ENCODE data around the gene FAHD1.
"Not testable (repeated sequence)": the region's sequence is repeated elsewhere in the genome, so short reads cannot be mapped to it uniquely, and the experiment has no call there.

Gene FAHD1

GRCh38 chr16:1788708-1789100 lies 38.3 kb upstream of the FAHD1 start:
- in situ Hi-C loops (cut with MboI; ENCODE audit: low sequenced_read_pairs): no loop called here

- in situ Hi-C loops (cut with MboI; ENCODE audit: low sequenced_read_pairs): no loop called here
These were observed 37.4 kb upstream of the FAHD1 start for GRCh38 chr16:1789643-1790045.

- in situ Hi-C loops (cut with MboI; ENCODE audit: low sequenced_read_pairs): no loop called here
These were observed 36.8 kb upstream of the FAHD1 start for GRCh38 chr16:1790261-1790610.

- in situ Hi-C loops (cut with MboI; ENCODE audit: low sequenced_read_pairs): no loop called here
These were observed 36.3 kb upstream of the FAHD1 start for GRCh38 chr16:1790611-1791255.

GRCh38 chr16:1791256-1791942 lies 35.6 kb upstream of the FAHD1 start:
- in situ Hi-C loops (cut with MboI; ENCODE audit: low sequenced_read_pairs): no loop called here

GRCh38 chr16:1791943-1792812 lies 34.8 kb upstream of the FAHD1 start:
- in situ Hi-C loops (cut with MboI; ENCODE audit: low sequenced_read_pairs): no loop called here

- in situ Hi-C loops (cut with MboI; ENCODE audit: low sequenced_read_pairs): no loop called here
These were observed 34.0 kb upstream of the FAHD1 start for GRCh38 chr16:1792836-1793577.

- in situ Hi-C loops (cut with MboI; ENCODE audit: low sequenced_read_pairs): no loop called here
These were observed 33.3 kb upstream of the FAHD1 start, which contains the start of gene IGFALS for GRCh38 chr16:1793578-1794220. Gene IGFALS (minus strand): TSS chr16:1793705. CDS start chr16:1793652, 53 bp downstream.

- in situ Hi-C loops (cut with MboI; ENCODE audit: low sequenced_read_pairs): no loop called here
These were observed 32.7 kb upstream of the FAHD1 start for GRCh38 chr16:1794221-1794871.

- in situ Hi-C loops (cut with MboI; ENCODE audit: low sequenced_read_pairs): no loop called here
These were observed 31.9 kb upstream of the FAHD1 start for GRCh38 chr16:1794908-1795666.

GRCh38 chr16:1799263-1799662 lies 27.7 kb upstream of the FAHD1 start:
- in situ Hi-C loops (cut with MboI; ENCODE audit: low sequenced_read_pairs): not testable (repeated sequence)

GRCh38 chr16:1800701-1801100 lies 26.3 kb upstream of the FAHD1 start:
- in situ Hi-C loops (cut with MboI; ENCODE audit: low sequenced_read_pairs): no loop called here

- in situ Hi-C loops (cut with MboI; ENCODE audit: low sequenced_read_pairs): no loop called here
These were observed 19.4 kb upstream of the FAHD1 start for GRCh38 chr16:1807626-1808025.

GRCh38 chr16:1808691-1809090 lies 18.3 kb upstream of the FAHD1 start:
- in situ Hi-C loops (cut with MboI; ENCODE audit: low sequenced_read_pairs): no loop called here

GRCh38 chr16:1809281-1809801 lies 17.7 kb upstream of the FAHD1 start:
- in situ Hi-C loops (cut with MboI; ENCODE audit: low sequenced_read_pairs): no loop called here

GRCh38 chr16:1810106-1810505 lies 16.9 kb upstream of the FAHD1 start:
- in situ Hi-C loops (cut with MboI; ENCODE audit: low sequenced_read_pairs): no loop called here

- in situ Hi-C loops (cut with MboI; ENCODE audit: low sequenced_read_pairs): no loop called here
These were observed 16.5 kb upstream of the FAHD1 start for GRCh38 chr16:1810536-1810935.

GRCh38 chr16:1812732-1813163 lies 14.3 kb upstream of the FAHD1 start:
- in situ Hi-C loops (cut with MboI; ENCODE audit: low sequenced_read_pairs): no loop called here

- in situ Hi-C loops (cut with MboI; ENCODE audit: low sequenced_read_pairs): no loop called here
These were observed 11.5 kb upstream of the FAHD1 start for GRCh38 chr16:1815461-1815860.
